Cardiac septum (tissue), 1 donor: ENCODE results near the gene STXBP5L. TPM values are rescaled to one million over a fixed set of nuclear protein-coding genes. Genes with fewer than 3 reads are reported as not detected.
"Not testable (repeated sequence)": the region's sequence is repeated elsewhere in the genome, so short reads cannot be mapped to it uniquely, and the experiment has no call there.

ENCODE experiments used
- DNase-seq: peaks from one replicate; pipeline ENCODE4 v3.0.0-alpha.2; 2020; ENCODE audit warnings: low spot score
- intact Hi-C: fragments of 100-400 bp; cut with DNase I; formaldehyde crosslinking; loops from one replicate; pipeline ENCODE4 v1.14.0; 2022
- long read RNA-seq: library from polyadenylated mRNA; unstranded; transcript quantifications from one replicate; pipeline ENCODE4 v2.0.0, GENCODE V29; 2021
- total RNA-seq: library from RNA; stranded (reverse); fragmentation: NEBNext Ultra II Directional; extraction: Animal tissue kit (Norgen Biotek cat#: 25700); gene quantifications from one replicate; pipeline ENCODE4 v1.2.1, GENCODE V29; 2021
- donor health status: DM: no; HTN: no; CAD: no.

The STXBP5L gene
- not detected for total RNA-seq
- long read RNA-seq = 0 reads

- DNase-seq = no peak
- intact Hi-C loops = no loop called here
Measured at GRCh38 chr3:120908030-120908794, at the start of gene STXBP5L. Gene STXBP5L (plus strand): TSS chr3:120908205. CDS start chr3:120909579, 1,374 bp downstream.

DNA sequence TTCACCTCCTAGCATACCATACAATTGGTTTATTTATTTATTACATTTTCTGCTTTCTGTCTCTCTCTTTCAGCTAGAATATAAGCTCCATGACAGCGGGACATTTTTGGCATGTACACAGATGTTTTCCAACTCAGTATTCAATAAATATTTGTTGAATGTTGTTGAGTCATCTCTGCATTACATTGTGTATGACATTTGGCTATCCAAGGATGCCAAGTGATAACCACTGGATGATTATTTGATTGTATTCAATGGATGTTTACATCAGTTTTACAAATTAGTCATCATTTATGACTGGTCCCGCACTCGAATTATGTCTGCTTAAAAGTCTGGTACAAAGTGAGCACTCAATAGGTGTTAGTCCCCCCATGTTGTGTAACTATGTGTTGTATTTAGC, 49.5 kb upstream of the STXBP5L start:
- intact Hi-C loops = no loop called here
- DNase-seq = no peak

GRCh38 chr3:120864541-120864940, 43.5 kb upstream of the STXBP5L start:
- no peak for DNase-seq
- intact Hi-C loops = no loop called here

DNA sequence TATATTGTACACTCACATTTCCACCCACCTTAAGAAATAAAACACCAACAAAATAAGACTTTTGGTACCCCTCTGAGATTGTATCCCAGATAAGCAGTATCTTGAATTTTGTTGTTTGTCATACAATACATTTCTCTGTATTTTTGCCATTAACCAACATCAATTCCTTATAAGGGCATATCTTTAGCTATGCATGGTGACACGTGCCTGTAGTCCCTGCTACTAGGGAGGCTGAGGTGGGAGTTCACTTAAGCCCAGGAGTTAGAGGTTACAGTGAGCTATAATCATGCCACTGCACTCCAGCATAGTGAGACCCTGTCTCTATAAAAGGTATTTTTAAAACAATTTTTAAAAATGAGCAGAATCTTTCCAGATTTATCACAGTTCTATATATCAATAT, 32.5 kb upstream of the STXBP5L start:
- intact Hi-C loops = no loop called here
- DNase-seq = no peak

GRCh38 chr3:120875989-120876388, 32.0 kb upstream of the STXBP5L start:
- DNase-seq = no peak
- intact Hi-C loops = no loop called here

- intact Hi-C loops = no loop called here
- no peak for DNase-seq
Measured at GRCh38 chr3:120879411-120879810, 28.6 kb upstream of the STXBP5L start.

GRCh38 chr3:120892921-120893320, 15.1 kb upstream of the STXBP5L start:
- DNase-seq = no peak
- intact Hi-C loops = no loop called here

- intact Hi-C loops = no loop called here
- DNase-seq = no peak
Measured at GRCh38 chr3:120894316-120895057, 13.5 kb upstream of the STXBP5L start.

DNA sequence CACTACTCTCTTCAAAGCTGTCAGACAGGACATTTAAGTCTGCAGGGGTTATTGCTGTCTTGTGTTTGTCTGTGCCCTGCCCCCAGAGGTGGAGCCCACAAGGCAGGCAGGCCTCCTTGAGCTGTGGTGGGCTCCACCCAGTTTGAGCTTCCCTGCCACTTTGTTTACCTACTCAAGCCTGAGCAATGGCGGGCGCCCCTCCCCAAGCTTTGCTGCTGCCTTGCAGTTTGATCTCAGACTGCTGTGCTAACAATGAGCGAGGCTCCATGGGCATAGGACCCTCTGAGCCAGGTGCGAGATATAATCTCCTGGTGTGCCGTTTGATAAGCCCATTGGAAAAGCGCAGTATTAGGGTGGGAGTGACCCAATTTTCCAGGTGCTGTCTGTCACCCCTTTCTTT, 6.3 kb upstream of the STXBP5L start:
- DNase-seq, intact Hi-C loops: not testable (repeated sequence)

DNA sequence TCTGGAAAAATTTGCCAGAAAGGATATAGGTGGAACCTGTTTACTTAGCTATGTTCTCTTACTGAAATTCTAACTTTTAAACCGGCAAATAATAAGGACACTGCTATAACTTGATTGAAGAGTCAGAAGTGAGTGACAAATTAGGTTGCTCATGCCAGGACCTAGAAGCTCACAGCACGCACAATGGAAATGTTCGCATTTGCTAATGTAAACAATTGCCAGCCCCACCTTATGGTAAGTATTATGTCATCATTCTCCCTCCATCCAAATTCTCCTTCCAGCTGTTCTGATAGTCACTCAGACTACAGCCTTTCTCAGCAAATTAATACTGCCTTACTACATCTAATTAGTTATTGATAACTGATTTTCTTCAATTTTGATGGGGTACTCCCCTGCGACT, 4.8 kb upstream of the STXBP5L start:
- no peak for DNase-seq
- intact Hi-C loops = no loop called here

DNA sequence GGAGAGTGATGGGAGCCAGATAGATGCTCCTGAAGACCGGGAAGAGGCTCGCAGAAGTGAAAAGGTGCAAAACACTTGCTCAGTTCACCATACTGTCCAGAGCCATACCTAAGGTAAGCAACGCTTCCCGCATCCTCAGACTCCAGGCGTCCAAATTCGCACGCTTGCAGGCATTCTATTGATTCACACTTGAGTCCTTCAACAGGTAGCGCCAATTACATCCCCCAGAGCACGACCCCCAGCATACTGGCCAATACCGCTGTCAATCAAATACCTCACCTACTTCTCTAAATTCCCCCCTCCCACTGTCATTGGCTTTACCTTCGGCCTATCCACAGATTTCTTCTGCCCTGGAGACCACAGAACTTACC, 361 bp upstream of the STXBP5L start:
- intact Hi-C loops = no loop called here
- DNase-seq = no peak

- intact Hi-C loops = no loop called here
- DNase-seq = no peak
Measured at GRCh38 chr3:120908795-120909601, 993 bp downstream of the STXBP5L start.

DNA sequence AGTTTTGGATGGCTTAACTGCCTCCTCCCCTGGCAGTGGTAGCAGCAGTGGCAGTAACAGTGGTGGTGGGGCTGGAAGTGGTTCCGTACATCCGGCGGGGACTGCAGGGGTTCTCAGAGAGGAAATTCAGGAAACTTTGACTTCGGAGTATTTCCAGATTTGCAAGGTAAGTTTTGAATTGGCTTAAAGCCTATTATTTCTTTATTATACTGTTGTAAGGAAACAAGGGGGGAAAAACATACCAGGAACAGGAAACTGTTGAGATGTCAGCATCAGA, 1.5 kb downstream of the STXBP5L start:
- no peak for DNase-seq
- intact Hi-C loops = no loop called here

GRCh38 chr3:120926146-120926545, 18.1 kb downstream of the STXBP5L start:
- DNase-seq = no peak
- intact Hi-C loops = no loop called here

DNA sequence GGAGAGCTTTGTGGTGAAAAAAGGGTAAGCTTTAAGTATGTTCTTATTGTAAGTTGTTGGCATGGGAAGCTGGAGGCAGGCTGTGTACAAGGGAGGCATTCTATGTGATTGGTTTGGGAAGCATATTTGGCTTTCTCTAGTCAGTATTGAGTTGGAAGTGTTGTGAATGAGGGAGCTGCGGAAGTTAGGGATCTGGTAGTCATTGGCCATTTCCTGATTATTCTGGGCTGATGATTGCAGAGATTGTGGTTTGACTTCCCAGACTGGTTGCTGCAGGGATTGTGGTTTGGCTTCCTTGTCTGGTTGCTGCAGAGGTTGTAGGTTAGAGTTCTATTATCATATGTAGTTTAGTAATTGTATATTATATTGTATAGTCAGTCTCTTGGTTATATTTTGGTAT, 21.0 kb downstream of the STXBP5L start:
- no peak for DNase-seq
- intact Hi-C loops = no loop called here

- intact Hi-C loops = no loop called here
- DNase-seq = no peak
Measured at GRCh38 chr3:120931593-120931992, 23.6 kb downstream of the STXBP5L start.

DNA sequence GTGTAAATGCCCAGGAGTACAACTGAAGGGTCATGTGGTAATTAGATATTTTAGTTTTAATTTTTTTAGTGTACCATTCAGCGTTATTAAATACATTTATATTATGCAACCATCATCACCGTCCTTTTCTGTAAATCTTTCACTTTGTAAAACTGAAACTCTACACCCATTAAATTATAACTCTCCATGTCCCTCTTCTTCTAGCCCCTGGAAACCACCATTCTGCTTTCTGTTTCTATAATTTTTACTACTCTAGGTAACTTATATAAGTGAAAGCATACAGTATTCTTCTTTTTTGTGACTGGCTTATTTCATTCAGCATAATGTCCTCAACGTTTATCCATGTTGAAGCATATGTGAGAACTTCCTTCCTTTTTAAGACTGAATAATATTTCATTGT, 48.1 kb downstream of the STXBP5L start:
- DNase-seq = no peak
- intact Hi-C loops = no loop called here

- intact Hi-C loops = no loop called here
- peak; percentile 71 for DNase-seq
Measured at GRCh38 chr3:120982608-120983320, 74.8 kb downstream of the STXBP5L start.

DNA sequence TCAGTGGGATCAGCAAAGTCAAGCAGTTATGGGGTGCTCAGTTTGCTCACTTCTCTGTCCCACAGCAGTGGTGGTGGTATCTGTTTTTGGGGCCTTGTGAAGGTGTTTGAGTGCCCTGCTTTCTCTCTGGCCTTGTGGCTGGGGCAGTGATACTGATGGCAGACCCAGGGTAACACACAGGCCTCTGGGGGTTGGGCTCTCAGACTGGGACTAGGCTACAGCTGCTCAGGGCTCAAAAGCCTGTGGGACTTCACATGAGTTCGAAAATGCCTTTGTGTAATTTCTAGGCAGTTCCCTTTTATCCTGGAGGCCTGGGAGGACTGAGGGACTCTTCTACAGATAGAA, 75.3 kb downstream of the STXBP5L start:
- no peak for DNase-seq
- intact Hi-C loops = no loop called here

GRCh38 chr3:120983841-120984240, 75.8 kb downstream of the STXBP5L start:
- no peak for DNase-seq
- intact Hi-C loops = no loop called here
